ENCODE measurements around the gene TMEM151A.

TMEM151A gene

DNA sequence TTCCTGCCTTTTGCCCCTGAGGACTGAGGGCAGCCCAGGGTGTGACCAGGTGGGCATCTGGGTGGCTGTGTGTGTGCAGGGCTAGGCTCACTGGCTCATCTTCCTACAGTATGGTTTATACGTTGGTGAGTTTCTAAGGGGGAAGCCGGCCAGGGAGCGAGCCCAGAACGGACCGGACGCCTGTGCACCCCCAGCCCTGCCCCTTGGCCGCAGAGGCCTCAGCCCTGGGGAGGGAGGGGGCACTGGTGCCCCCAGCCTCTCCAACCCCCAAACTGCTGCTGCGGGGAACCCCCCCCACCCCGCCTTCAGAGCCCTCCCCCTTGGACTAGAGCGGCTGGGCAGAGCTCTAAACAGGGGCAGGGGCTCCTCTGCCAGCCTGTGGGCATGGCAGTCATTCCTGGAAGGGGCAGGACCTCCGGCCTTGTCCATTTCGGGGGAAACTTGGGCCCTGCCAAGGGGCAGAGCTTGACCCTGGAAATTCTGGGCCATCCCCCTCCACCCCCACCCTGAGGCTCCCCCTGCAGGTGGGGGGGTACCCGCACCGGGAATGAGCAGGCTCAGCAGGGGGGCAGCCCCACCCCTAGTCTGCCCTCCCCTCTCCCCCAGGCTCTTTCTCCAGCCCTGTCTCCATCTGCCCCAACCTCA, 8.1 kb upstream of the TMEM151A start:
- no peak for DNase-seq (ENCODE audit: low read depth)

DNA sequence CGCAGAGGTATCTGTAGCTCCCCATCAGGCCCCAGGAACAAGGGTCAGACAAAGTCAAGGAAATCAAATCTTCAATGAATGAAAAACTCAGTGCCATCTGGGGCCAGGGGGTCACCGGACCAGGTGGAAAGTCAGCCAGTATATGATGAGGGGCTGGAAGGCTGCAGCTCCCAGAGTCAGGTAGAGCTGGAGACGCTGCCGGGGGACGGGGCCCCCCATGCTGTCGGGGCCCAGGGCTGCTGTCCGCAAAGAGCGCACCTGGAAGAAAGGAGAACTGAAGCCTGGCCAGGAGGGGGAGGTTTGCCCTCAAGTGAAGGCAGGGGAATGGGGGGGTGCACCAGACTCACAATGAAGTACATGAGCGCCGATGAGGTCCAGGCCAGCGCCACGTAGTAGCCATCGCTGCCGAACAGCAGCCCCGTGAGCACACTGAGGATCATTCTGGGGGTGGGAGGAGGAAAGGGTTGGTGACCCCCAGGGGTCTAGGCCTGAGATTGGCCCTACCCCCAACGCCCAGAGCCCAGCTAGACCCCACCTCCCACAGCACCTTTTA, 7.1 kb upstream of the TMEM151A start:
- no peak for DNase-seq (ENCODE audit: low read depth)

GRCh38 chr11:66285250-66285947, 6.3 kb upstream of the TMEM151A start:
- no peak for DNase-seq (ENCODE audit: low read depth)

DNA sequence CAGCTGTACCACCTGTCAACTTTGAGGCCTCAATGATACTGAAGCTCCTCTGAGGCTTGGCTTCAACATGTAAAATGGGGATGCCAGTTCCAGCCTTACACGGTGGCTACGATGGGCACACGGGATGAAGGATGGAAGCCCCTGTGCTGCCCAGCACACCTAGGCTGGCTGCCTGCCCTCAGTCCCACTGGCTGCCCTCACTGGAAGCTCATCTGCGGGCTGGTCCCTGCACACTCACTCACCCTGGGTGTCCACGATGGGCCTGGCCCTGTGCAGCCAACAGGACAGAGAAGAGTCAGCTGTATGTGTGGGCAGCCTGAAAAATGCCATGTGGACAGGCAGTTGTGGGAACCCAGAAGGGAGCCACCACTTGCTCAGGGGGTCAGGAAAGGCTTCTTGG, 5.0 kb upstream of the TMEM151A start:
- DNase-seq (ENCODE audit: low read depth), result no peak

GRCh38 chr11:66287211-66287888, 4.3 kb upstream of the TMEM151A start:
- no peak for DNase-seq (ENCODE audit: low read depth)

DNA sequence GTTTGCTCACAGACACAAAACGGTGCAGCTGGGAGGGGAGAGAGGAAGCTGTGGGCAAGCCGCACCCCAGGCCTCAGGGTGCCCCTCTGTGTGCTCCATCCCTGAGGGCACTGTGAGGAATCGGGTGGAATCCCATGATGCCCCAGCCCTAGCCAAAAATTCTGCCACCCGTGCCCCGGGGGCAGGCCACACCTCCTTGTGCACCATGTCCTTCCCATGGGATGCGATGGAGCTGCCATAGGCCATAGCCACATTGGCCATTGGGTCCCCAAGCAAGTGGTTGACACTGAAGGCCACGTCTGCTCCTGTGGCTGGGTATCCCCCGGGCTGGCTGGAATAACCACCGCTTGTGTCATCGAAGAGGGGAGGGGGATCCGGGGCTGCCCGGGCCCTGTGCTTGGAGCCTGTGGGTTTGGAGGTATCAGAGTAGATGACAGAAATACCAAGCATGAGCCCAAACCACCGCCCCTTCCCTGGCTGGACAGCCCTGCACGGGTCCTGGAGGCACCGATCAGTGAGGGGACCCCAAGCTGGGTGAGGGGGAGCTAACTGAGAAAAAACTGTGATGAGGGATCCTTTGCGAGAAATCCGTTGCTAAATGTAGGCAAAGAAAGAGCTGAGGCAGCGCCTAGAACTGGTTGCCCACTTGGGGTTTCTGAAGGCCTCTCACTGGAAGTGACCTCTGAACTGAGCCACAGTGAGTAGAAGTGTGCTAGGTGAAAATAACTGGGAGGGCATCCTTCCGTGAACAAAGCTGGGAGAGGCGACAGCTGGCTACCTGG, 3.6 kb upstream of the TMEM151A start:
- DNase-seq (ENCODE audit: low read depth), result no peak

- DNase-seq (ENCODE audit: low read depth), result peak; percentile 99
Observed at GRCh38 chr11:66288671-66289547, 2.8 kb upstream of the TMEM151A start, which contains the start of gene YIF1A. TSS of gene YIF1A (minus strand) at chr11:66289143. CDS start at chr11:66288985, 158 bp downstream.

DNA sequence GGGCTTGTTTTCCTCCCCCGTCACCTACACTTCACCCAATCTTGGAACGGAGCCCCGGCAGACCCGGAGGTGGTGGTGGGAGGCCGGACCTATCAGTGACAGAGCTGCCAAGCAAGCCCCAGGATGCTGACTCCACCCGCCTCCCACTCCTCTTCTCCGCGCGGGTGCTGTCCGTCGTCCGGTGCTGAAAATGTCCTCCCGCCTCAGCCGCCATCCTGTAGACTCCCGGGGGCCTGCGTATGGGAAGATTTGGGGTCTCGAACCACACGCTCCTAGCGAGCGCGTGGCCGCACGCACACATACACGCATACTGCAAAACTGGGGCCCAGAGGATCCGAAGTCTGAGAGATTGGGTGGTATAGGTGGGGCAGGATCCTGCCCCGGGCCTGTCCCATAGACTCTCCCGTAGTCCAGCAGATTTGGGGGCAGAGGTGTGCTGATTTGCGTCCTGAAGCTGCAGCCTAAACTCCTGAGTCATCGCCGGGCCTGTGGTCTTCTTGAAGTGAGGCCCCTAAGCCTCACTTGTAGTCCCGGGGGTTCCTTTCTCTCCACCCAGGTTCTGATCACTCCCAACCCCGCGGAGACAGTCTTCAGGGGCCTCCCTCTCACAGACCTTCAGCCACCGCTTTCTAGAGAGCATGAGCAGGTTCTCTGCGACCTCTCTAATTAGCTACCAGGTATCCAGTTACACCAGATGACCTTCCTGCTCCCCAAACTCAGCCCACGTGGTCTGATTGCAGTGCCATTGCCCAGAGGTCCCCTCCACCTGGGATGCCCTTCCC, 2.0 kb upstream of the TMEM151A start:
- no peak for DNase-seq (ENCODE audit: low read depth)

DNA sequence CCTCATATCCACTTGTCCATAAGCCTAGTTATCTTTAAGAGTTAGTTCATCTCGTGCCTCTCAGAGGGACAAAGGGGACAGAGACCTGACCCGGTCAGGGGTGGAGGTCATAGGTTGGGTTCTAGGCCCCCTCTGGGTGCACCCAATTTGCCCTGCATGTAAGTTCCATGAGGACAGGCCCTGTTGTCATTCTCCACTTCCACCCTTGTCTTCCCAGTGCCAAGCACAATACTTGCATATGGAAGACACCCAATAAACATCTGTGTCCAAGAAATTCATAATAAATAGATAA, 1.4 kb upstream of the TMEM151A start:
- DNase-seq (ENCODE audit: low read depth), result no peak

DNA sequence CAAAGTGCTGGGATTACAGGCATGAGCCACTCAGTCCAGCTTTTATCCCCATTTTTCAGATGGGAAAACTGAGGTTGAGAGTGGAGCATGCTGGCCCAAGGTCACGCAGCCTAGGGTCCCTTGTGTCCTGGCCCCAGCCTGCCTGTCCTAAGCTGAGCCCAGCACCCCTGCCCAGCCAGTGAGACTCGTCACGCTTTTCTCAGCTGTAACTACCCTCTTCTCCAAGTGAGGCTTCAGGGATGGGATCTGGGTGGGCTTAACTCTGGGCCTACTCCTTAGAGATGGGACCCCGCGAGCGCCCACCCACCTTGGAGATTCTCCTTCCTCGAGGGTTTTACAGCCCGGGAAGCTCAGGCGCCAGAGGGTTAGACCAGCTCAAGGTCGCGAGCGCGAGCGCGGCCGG, 390 bp upstream of the TMEM151A start:
- DNase-seq (ENCODE audit: low read depth), result no peak

- DNase-seq (ENCODE audit: low read depth), result no peak
Observed at GRCh38 chr11:66292543-66293332, 1.0 kb downstream of the TMEM151A start.

DNA sequence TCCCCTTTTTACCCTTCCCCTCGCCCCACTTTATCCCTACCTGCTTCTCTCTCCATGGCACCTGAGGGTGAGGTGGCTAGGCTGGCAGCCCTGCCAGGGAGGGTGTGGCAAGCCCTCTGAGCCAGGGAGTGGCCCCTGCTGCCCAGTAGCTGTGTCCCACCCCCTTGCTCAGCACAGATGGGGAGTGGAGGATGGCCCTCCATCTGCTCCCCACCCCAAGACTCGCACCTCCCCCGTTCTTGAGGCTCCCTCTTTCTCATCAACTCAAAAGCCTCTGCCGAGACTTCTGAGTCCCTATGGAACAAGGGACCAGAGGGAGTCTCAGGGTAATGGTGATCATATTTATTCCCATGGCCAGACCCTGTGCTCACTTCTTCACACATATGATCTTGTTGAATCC, 1.7 kb downstream of the TMEM151A start:
- no peak for DNase-seq (ENCODE audit: low read depth)

- no peak for DNase-seq (ENCODE audit: low read depth)
Observed at GRCh38 chr11:66293777-66294625, 2.3 kb downstream of the TMEM151A start.

DNA sequence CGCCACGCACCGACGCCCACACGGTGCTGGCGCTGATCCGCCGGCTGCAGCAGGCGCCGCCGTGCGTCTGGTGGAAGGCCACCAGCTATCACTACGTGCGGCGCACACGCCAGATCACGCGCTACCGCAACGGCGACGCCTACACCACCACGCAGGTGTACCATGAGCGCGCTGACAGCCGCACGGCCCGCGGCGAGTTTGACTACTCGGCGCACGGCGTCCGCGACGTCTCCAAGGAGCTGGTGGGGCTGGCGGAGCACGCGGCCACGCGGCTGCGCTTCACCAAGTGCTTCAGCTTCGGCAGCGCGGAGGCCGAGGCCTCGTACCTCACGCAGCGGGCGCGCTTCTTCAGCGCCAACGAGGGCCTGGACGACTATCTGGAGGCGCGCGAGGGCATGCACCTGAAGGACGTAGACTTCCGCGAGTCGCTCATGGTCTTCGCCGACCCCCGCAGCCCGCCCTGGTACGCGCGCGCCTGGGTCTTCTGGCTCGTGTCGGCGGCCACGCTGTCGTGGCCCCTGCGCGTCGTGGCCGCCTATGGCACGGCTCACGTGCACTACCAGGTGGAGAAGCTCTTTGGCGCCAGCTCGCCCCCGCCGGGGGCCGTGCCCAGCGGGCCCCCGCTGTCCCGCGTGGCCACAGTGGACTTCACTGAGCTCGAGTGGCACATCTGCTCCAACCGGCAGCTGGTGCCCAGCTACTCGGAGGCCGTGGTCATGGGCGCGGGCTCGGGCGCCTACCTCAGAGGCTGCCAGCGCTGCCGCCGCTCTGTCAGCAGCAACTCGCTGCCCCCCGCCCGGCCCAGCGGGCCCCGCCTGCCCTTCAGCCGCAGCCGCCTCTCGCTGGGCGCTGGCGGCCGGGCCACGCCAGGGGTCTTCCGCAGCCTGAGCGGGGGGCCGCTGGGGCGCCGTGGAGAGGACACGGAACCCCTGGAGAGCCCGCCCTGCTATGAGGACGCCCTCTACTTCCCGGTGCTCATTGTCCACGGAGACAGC, 3.2 kb downstream of the TMEM151A start:
- DNase-seq (ENCODE audit: low read depth), result no peak

GRCh38 chr11:66297610-66298009, 5.9 kb downstream of the TMEM151A start:
- DNase-seq (ENCODE audit: low read depth), result no peak

GRCh38 chr11:66299186-66299585, 7.5 kb downstream of the TMEM151A start:
- DNase-seq (ENCODE audit: low read depth), result no peak

GRCh38 chr11:66302656-66303055, 11.0 kb downstream of the TMEM151A start:
- DNase-seq (ENCODE audit: low read depth), result no peak

GRCh38 chr11:66309475-66309874, 17.8 kb downstream of the TMEM151A start:
- DNase-seq (ENCODE audit: low read depth), result no peak

Data from fibroblast of the conjunctiva (primary cell).